GM10266 (cell line): ENCODE measurements around the gene TAS1R1.

Source experiments
- DNase-seq: peaks from one replicate; pipeline ENCODE4 v3.0.0; 2012; ENCODE audit errors: extremely low spot score
- TF ChIP-seq, protein P1 (sequence below): IDR thresholded peaks from 2 replicates; pipeline ENCODE4 v1.5.1; 2012; ENCODE audit warnings: mild to moderate bottlenecking, low read depth; ENCODE audit not compliant: control insufficient read depth, insufficient read depth; ENCODE audit errors: missing control alignments

The TAS1R1 gene

DNA sequence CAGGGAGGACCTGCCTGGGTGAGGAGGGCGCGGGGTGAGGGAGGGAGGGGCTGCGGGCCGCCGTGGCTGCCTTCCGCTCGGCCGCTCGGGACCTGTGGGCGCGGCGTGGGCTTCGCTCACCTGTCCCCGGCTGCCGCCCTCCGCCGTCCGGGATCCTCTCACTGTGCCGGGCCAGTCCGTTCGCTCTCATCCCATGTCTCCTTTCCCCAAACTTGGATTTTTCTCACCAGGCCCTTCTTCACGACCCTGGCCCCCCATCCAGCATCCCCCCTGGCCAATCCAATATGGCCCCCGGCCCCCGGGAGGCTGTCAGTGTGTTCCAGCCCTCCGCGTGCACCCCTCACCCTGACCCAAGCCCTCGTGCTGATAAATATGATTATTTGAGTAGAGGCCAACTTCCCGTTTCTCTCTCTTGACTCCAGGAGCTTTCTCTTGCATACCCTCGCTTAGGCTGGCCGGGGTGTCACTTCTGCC, 25.0 kb downstream of the TAS1R1 start:
- TF ChIP-seq, protein P1, sequence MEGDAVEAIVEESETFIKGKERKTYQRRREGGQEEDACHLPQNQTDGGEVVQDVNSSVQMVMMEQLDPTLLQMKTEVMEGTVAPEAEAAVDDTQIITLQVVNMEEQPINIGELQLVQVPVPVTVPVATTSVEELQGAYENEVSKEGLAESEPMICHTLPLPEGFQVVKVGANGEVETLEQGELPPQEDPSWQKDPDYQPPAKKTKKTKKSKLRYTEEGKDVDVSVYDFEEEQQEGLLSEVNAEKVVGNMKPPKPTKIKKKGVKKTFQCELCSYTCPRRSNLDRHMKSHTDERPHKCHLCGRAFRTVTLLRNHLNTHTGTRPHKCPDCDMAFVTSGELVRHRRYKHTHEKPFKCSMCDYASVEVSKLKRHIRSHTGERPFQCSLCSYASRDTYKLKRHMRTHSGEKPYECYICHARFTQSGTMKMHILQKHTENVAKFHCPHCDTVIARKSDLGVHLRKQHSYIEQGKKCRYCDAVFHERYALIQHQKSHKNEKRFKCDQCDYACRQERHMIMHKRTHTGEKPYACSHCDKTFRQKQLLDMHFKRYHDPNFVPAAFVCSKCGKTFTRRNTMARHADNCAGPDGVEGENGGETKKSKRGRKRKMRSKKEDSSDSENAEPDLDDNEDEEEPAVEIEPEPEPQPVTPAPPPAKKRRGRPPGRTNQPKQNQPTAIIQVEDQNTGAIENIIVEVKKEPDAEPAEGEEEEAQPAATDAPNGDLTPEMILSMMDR: no peak
- no peak for DNase-seq

DNA sequence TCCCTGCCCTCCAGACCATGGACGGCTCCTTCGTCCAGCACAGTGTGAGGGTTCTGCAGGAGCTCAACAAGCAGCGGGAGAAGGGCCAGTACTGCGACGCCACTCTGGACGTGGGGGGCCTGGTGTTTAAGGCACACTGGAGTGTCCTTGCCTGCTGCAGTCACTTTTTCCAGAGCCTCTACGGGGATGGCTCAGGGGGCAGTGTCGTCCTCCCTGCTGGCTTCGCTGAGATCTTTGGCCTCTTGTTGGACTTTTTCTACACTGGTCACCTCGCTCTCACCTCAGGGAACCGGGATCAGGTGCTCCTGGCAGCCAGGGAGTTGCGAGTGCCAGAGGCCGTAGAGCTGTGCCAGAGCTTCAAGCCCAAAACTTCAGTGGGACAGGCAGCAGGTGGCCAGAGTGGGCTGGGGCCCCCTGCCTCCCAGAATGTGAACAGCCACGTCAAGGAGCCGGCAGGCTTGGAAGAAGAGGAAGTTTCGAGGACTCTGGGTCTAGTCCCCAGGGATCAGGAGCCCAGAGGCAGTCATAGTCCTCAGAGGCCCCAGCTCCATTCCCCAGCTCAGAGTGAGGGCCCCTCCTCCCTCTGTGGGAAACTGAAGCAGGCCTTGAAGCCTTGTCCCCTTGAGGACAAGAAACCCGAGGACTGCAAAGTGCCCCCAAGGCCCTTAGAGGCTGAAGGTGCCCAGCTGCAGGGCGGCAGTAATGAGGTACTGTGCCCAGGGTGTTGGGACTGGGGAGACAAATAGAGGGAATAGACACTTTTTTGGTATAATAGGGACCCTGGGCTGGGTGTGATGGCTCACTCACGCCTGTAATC, 25.7 kb downstream of the TAS1R1 start:
- peak; percentile 32 for DNase-seq
- TF ChIP-seq, protein P1: no peak

DNA sequence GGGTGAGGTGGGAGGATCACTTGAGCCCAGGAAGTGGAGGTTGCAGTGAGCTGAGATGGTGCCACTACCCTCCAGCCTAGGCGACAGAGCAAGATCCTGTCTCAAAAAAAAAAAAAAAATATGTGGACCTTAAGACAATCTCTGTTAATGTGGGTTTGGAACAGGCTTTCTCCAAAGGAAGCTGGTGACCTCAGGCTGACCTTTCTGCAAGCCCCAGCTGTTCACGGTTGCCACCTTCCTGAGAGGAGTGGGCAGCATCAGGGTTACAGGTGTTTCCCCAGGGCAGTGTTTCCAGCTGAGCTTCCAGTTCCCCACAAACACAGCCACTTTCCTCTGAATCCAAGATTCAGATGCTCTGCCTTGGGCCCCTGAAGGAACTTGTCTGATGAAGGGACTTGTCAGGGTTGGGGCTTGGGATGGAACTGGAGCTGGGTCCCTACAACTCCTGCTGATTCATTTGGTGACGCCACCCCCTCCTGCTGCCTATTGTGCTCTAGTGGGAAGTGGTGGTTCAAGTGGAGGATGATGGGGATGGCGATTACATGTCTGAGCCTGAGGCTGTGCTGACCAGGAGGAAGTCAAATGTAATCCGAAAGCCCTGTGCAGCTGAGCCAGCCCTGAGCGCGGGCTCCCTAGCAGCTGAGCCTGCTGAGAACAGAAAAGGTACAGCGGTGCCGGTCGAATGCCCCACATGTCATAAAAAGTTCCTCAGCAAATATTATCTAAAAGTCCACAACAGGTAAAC, 26.6 kb downstream of the TAS1R1 start:
- DNase-seq: peak; percentile 39
- TF ChIP-seq, protein P1: no peak

DNA sequence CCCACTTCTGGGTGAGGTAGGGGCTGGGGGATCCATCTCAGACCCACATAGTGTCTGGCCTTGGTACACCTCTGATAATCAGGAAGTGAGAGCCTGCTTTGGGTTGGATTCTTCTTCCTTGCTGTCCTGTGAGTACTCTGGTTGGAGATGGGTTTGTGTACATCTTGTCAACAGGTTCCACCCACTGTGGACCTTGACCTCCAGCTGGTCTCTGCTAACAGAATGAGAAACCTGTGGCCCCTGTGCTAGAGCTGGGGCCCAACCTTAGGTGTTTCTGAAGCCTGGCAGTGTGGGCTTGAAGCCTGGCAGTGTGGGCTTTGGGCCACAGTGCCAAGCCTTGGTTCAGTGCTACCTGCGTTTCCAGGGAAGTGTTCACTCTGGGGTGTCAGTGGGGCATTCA, 27.3 kb downstream of the TAS1R1 start:
- DNase-seq: peak; percentile 12
- TF ChIP-seq, protein P1: no peak

DNA sequence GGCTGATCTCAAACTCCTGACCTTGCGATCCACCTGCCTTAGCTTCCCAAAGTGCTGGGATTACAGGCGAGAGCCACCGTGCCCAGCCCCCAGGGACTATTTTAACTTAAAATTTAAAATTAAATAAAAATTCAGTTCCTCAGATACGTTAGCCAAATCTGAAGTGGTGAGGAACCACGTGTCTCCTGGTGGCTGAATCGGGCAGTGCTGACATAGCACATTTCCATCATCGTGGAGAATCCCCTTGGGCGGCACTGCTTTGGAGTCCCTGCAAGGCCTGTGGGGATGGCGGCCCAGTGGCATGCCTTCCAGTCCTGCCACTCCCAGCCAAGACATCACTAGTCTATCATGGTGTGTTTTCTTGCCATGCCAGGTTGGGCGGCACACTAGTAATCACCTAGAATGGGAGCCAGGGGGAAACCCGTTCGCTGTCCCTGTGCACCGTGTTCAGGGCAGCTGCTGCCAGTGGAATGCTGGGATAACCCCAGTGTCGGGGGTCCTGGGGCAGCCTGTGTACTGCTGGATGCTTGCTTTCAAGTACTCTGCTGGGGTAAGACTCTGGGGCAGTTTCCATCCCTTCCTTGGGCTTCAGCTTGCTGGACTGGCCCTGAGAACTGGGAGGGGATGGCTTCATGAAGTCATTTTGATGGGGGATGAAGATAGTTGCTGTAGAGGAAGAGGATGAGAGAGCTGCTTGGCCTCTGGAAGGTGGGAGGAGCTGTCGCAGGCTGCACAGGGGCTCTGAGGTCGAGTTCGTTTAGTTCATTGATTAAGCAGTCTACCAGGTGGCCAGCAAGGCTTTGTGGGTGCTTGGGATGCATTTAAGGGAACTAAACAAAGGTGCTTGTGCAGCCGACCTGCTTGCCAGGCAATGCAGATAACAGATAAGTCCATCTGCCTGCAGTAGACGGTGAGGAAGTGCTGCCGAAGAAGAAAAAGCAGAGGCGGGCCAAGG, 29.3 kb downstream of the TAS1R1 start:
- TF ChIP-seq, protein P1: no peak
- peak; percentile 5 for DNase-seq

DNA sequence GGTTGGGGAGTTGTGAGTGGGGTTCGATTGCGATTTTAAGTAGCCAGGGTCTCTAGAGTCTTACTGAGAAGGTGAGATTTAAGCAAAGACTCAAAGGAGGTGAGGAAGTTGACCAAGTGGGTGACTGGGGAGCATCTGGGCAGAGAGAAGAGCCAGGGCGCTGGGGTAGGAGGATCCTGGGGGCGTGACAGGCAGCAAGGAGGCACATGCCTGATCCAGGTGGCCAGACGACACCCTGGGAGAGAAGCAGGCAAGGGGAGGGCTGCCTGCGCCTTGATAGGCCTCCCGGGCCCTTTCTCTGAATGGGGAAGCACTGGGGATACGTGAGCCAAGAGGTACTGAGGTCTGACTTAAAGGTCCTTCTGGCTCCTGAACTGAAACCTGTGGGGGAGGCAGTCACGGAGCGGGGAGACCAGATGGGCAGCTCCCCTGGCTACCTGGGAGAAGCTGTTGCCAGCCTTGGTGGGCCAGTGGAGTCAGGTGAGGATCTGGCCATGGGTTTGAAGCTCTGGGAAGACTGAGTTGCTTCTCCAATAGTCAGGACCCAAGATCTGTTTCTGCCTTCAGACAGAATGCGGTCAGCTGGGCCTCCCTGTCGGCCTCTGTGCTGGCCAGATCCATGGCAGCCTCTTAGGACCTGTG, 30.1 kb downstream of the TAS1R1 start:
- DNase-seq: peak; percentile 8
- TF ChIP-seq, protein P1: no peak
